GM18951 (cell line): ENCODE measurements around the gene ATXN7L3B.

Experiments
- POLR2A ChIP-seq: IDR thresholded peaks from 4 replicates; pipeline ENCODE4 v1.6.1; 2011; ENCODE audit warnings: mild to moderate bottlenecking; ENCODE audit not compliant: insufficient read length, insufficient read depth; ENCODE audit errors: extremely low read depth
- in situ Hi-C: fragments of 300-500 bp; cut with MboI; formaldehyde crosslinking; loops from one replicate; pipeline ENCODE4 v1.12.0; 2022; ENCODE audit warnings: low sequenced_read_pairs, mixed read lengths, inconsistent platforms; ENCODE audit not compliant: unreplicated experiment

ATXN7L3B gene

GRCh38 chr12:74579981-74580380 lies 42.3 kb downstream of the ATXN7L3B start:
- in situ Hi-C loops: no loop called here
- no peak for TF ChIP-seq POLR2A

GRCh38 chr12:74581439-74581838 lies 43.8 kb downstream of the ATXN7L3B start:
- in situ Hi-C loops: no loop called here
- TF ChIP-seq POLR2A: no peak

GRCh38 chr12:74584483-74585062 lies 46.9 kb downstream of the ATXN7L3B start:
- in situ Hi-C loops: no loop called here
- no peak for TF ChIP-seq POLR2A

GRCh38 chr12:74586251-74586650 lies 48.6 kb downstream of the ATXN7L3B start:
- in situ Hi-C loops: no loop called here
- TF ChIP-seq POLR2A: no peak
